Stimulated activated CD8-positive, alpha-beta memory T cell treated with anti-CD3 and anti-CD28 coated beads, Interleukin-15, amount 100 ng/mL, for 1 hour (primary cell): Measurements from ENCODE around the gene TRERF1.
"Not testable (repeated sequence)": the region's sequence is repeated elsewhere in the genome, so short reads cannot be mapped to it uniquely, and the experiment has no call there.

Experiments used
- DNase-seq: peaks from one replicate; pipeline ENCODE4 v3.0.0-alpha.2; 2020; ENCODE audit warnings: low read depth

TRERF1 gene

GRCh38 chr6:42451333-42452170, at the start of gene TRERF1:
TRERF1 (minus strand) TSS chr6:42451926; CDS start chr6:42269590, 182,336 bp downstream.
- no peak for DNase-seq

- no peak for DNase-seq
Observed at GRCh38 chr6:42498473-42499128, 46.9 kb upstream of the TRERF1 start.

DNA sequence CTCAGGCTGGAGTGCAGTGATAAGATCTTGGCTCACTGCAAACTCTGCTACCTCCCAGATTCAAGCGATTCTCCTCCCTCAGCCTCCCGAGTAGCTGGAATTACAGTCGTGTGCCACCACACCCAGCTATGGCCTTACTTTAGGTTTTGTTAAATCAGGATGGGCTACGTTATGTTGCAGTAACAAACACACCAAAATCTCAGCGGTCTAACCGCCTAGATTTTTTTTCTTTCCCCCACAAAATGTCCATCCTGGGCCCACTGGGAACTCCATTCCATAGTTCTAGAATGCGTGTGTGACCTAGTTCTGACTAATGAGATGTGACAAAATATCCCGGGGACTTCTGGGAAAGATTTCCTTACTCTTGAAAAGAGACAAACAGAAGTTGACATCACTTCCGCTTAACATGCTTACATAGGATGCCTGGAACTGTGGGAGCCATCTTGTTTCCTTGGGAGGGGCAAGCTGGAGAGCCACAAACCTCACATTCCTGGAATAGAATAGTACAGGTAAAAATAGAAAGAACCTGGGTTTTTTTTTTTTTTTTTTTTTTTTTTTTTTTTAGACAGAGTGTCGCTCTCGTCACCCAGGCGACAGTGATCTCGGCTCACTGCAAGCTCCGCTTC, 42.3 kb upstream of the TRERF1 start:
- no peak for DNase-seq

DNA sequence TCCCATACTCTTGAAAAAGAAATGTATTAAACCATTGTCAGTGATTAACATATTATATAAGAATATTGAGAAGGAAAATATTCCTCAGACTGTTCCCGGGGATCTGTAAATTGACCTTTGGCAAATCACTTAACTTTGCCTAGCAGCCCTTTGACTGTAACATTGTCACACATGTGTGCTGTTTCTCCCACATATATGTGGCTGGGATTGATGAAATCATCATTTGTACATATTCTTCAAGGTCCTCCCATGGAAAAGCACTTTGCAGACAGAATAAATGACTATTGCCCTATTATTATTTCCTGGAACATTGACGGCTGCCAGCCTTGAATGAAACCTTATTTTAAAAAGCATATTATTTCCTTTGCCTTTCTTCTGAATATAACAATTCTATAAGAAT, 36.4 kb upstream of the TRERF1 start:
- no peak for DNase-seq

DNA sequence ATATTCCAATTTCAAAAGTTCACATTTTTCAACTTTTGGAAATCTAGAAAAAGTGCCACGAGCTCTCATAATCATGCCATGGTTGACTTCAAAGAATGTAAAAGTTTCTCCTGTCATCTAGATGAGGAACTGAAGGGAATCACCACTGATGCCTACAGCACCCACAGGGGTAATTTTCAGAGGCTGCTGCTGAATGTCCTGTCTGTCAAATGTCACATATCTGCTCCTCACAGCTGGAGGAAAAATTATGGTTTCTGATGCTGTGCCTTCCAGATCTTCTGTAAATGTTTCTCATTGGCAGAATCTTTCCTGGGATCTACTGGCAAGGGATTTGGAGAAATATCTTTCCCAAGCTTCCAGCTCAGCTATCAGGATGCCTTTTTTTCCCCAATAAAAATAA, 32.5 kb upstream of the TRERF1 start:
- DNase-seq, result no peak

DNA sequence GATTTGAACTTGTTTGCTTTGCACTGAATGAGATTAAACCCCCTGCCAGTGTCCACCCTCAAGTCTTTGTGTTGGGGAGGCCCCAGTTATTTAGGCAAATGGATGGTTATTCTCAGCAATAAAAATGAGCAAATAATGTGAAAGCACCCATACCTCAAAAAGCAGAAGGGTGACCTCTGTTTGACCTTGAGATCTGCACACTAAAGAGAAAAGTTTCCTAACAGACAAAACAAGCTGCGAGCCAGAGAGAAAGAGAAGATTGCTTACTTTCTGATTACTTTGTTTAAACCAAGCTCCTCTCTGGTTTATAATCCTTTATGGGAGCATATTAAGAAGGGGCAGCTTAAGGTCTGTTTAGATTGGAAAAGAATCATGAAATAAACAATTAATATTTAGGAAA, 30.4 kb upstream of the TRERF1 start:
- DNase-seq, result no peak

DNA sequence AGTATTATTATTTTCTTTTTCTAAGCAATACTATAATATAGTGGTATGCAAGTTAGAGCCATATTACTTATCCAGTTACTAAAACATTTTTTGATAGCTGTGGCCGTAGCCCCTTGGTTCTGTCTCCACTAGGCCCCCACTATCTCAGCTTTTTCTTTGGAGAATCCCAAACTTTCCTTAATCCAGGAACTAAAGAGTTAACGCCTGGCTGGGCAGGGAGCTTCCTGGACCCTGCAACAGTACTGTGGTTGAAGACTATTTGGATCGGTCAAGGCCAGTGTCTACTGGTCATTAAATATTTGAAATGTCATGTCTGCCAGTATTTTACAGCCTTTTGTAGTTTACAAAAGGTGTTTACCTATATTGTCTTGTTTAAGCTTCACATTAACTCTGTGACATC, 20.0 kb upstream of the TRERF1 start:
- DNase-seq, result no peak

- no peak for DNase-seq
Observed at GRCh38 chr6:42471142-42471541, 19.4 kb upstream of the TRERF1 start.

DNA sequence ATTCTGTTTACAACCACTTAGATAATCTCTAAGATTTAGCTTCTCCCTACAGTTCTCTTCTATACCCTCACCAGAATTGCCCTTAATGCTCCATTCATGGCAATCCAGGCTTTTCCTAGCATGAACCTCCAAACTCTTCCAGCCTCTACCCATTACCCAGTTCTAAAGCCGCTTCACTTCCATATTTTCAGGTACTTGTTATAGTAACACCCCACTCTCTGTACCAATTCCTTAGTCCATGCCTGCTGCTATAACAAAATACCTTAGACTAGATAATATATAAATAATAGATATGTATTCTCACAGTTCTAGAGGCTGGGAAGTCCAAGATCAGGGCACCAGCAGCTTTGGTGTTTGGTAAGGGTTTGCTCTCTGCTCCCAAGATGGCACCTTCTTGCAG, 16.5 kb upstream of the TRERF1 start:
- no peak for DNase-seq

GRCh38 chr6:42467651-42468050, 15.9 kb upstream of the TRERF1 start:
- DNase-seq, result no peak

DNA sequence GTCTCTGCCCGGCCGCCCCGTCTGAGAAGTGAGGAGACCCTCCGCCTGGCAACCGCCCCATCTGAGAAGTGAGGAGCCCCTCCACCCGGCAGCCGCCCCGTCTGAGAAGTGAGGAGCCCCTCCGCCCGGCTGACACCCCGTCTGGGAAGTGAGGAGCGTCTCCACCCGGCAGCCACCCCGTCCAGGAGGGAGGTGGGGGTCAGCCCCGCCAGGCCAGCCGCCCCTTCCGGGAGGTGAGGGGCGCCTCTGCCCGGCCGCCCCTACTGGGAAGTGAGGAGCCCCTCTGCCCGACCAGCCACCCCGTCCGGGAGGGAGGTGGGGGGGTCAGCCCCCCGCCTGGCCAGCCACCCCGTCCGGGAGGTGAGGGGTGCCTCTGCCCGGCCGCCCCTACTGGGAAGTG, 14.7 kb upstream of the TRERF1 start:
- not testable (repeated sequence) for DNase-seq

- DNase-seq, result no peak
Observed at GRCh38 chr6:42462474-42462972, 10.8 kb upstream of the TRERF1 start.

GRCh38 chr6:42460883-42461282, 9.2 kb upstream of the TRERF1 start:
- no peak for DNase-seq

GRCh38 chr6:42459888-42460287, 8.2 kb upstream of the TRERF1 start:
- no peak for DNase-seq

- no peak for DNase-seq
Observed at GRCh38 chr6:42454428-42454791, 2.7 kb upstream of the TRERF1 start.

GRCh38 chr6:42453654-42454427, 2.1 kb upstream of the TRERF1 start:
- DNase-seq, result no peak

DNA sequence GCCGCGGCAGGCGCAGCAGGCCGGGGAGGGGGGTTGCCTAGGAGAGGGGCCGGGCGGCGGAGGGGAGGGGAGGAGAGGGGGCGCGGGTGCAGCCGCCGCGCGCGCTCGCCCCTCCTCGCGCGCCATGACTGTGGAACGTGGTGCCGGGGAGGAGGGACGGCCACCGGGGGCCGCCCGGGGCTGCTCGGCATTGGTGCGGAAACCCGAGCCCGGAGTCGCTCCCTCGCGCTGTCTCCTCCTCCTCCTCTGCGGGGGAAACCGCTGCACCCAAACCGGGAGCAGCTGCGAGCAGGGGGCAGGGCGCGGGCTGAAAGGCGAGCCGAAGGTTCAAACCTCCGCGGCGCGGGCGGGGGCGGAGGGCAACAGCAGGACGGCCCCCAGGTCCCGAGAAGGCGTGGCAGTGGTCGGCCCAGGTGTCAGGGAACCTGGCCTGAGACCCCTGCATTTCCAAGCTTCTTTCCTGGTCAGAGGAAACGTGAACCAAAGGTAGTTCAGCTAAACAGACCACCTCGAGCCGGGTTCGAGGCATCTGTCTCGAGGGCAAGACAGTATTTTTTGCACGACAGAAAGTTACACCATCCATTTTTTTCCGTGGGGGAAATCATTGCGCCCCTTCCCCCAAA, 1.4 kb upstream of the TRERF1 start:
- no peak for DNase-seq

- no peak for DNase-seq
Observed at GRCh38 chr6:42452171-42453030, 675 bp upstream of the TRERF1 start.

GRCh38 chr6:42450477-42451332, 1.0 kb downstream of the TRERF1 start:
- no peak for DNase-seq
